ENCODE data around the gene LSR. TPM values are rescaled to one million over a fixed set of nuclear protein-coding genes. Genes with fewer than 3 reads are reported as not detected.
A peak's percentile ranks its signal among the peaks of the same experiment; 100 is the strongest.

LSR gene
- total and polyA plus RNA-seq, 2 experiments from 2014 or later, result 116 to 212 TPM

GRCh38 chr19:35205733-35206323, 43.0 kb upstream of the LSR start:
- Histone ChIP-seq H3K4me3 (no peak overlapping the region), H3K36me3 (ENCODE audit: insufficient read depth) (no peaks in the 10 kb centered on the region), H3K27ac (ENCODE audit: low read depth) (0 out of 2 replicates have a peak overlapping the region, but pooled peaks have one; percentile 36), H3K4me2 (no peak overlapping the region), H3K4me1 (ENCODE audit: insufficient read depth) (peaks cover 28% of the 10 kb centered on the region), H3K79me2 (replicated peaks; ENCODE audit: insufficient read depth) (no peaks in the 10 kb centered on the region), H3K27me3 (ENCODE audit: insufficient read depth) (no peaks in the 10 kb centered on the region), H4K20me1 (replicated peaks; ENCODE audit: insufficient read depth) (no peaks in the 10 kb centered on the region), H3K9me2 (ENCODE audit: insufficient read depth) (peaks cover 9% of the 10 kb centered on the region; the same call in 1 of the 2 replicates), H3F3A (replicated peaks; ENCODE audit: low read depth) (peaks cover 4% of the 10 kb centered on the region; the same call in 1 of the 2 replicates), H2AFZ (peak overlapping the region; percentile 87; the same call in 1 of the 2 replicates)
- H3K36me3 Mint-ChIP-seq (ENCODE audit: low read depth), result peaks cover 5% of the 10 kb centered on the region
- H3K9me3 Mint-ChIP-seq, result peaks cover 8% of the 10 kb centered on the region
- no peak overlapping the region for H3K27ac Mint-ChIP-seq
- no peak for DNase-seq (ENCODE audit: low spot score)
- no peak for ATAC-seq
- no peak overlapping the region; the same call in 2 of the 3 replicates for H3K4me3 Mint-ChIP-seq
- H3K4me1 Mint-ChIP-seq, result peaks cover 47% of the 10 kb centered on the region
- H3K27me3 Mint-ChIP-seq (ENCODE audit: insufficient read depth, low read depth, poor library complexity), result no peaks in the 10 kb centered on the region
- TF ChIP-seq CTCF (conservative IDR thresholded peaks at IDR 0.05; ENCODE audit: low read depth in 2 of 2) (no peak), NANOG (IDR thresholded peaks at IDR 0.05; ENCODE audit: borderline replicate concordance) (no peak), ZNF462 (CRISPR knock-in tag; IDR thresholded peaks at IDR 0.05) (no peak), REST (IDR thresholded peaks at IDR 0.05; ENCODE audit: unreplicated experiment) (no peak), EZH2phosphoT487 (IDR thresholded peaks at IDR 0.05; ENCODE audit: unreplicated experiment) (no peak), ZNF331 (CRISPR knock-in tag; IDR thresholded peaks at IDR 0.05; ENCODE audit: low read depth) (no peak), STAT1 (IDR thresholded peaks at IDR 0.05; ENCODE audit: unreplicated experiment) (no peak), EZH2 (IDR thresholded peaks at IDR 0.05; ENCODE audit: low read depth, unreplicated experiment) (no peak), ZNF114 (CRISPR knock-in tag; IDR thresholded peaks at IDR 0.05) (no peak), POLR2AphosphoS5 (IDR thresholded peaks at IDR 0.05; ENCODE audit: low read depth) (no peak)
